K562 (cell line): ENCODE measurements around the gene CRTC3. TPM values are rescaled to one million over a fixed set of nuclear protein-coding genes. Genes with fewer than 3 reads are reported as not detected.

Experiments
- ARNT ChIP-seq, 2 experiments: fragments of 450-650 bp; IDR thresholded peaks; 2 replicates each; pipeline ENCODE4 v1.6.1; 2016; ENCODE audit warnings: mild to moderate bottlenecking in 1 of 2
- CBX3 ChIP-seq, 2 experiments: IDR thresholded peaks; 1 replicate in 1 of 2; 2 replicates in 1 of 2; pipeline ENCODE4 v1.6.1; 2012; ENCODE audit warnings: inconsistent platforms in 2 of 2, low read length in 2 of 2, borderline replicate concordance in 1 of 2, control low read depth in 1 of 2
- PYGO2 ChIP-seq: fragments of 450-650 bp; IDR thresholded peaks from 2 replicates; pipeline ENCODE4 v1.6.1; 2016; ENCODE audit warnings: mild to moderate bottlenecking, missing genetic modification characterization, moderate library complexity, missing compliant biosample characterization
- TBL1XR1 ChIP-seq, 2 experiments: IDR thresholded peaks; 2 replicates each; pipeline ENCODE4 v1.6.1; 2012; ENCODE audit warnings: improper control_type of control experiment in 2 of 2, low read length in 2 of 2, mild to moderate bottlenecking in 1 of 2
- XRCC4 ChIP-seq: IDR thresholded peaks from one replicate; pipeline ENCODE4 v1.6.1; 2011; ENCODE audit not compliant: insufficient read depth, insufficient read length; ENCODE audit errors: extremely low read depth
- ZNF274 ChIP-seq: IDR thresholded peaks from 2 replicates; pipeline ENCODE4 v1.6.1; 2011; ENCODE audit warnings: low read depth, mild to moderate bottlenecking, low read length, moderate library complexity, borderline replicate concordance
- ZNF77 ChIP-seq: fragments of 250-450 bp; sonication (Bioruptor Pico); IDR thresholded peaks from 2 replicates; pipeline ENCODE4 v1.5.0; 2020
- polyA plus RNA-seq, 8 experiments: library from polyadenylated mRNA; depleted of rRNA in 4 of 8; stranded (reverse) in 5 of 8; unstranded in 3 of 8; fragments of >200 nt; fragmentation: Nextera tagmentation in 2 of 8; fragmentation: Illumina TruSeq in 1 of 8; extraction: Ambion mirVana in 2 of 8; extraction: Trizol in 1 of 8; gene quantifications; 2 replicates each; pipeline versions ENCODE4 v1.2.1 to v1.2.3, GENCODE V29; 2011 to 2014; ENCODE audit warnings: inconsistent platforms in 1 of 8, missing spikeins in 1 of 8
- total RNA-seq, 7 experiments: library from RNA; depleted of rRNA in 6 of 7; stranded (reverse); fragments of >200 nt in 6 of 7; fragmentation: Illumina TruSeq in 2 of 7; extraction: Trizol in 2 of 7; gene quantifications; 2 replicates each; pipeline versions ENCODE4 v1.2.1 to v1.2.3, GENCODE V29; 2011 to 2021; ENCODE audit warnings: low replicate concordance in 1 of 7
- TF ChIP-seq, protein P1 (sequence below), 2 experiments: fragments of 450-650 bp; formaldehyde crosslinking in 1 of 2; IDR thresholded peaks; 2 replicates each; pipeline versions ENCODE4 v1.4.0 to v1.6.1; 2014 to 2020; ENCODE audit warnings: mild to moderate bottlenecking in 2 of 2, borderline replicate concordance in 1 of 2, low read depth in 1 of 2
- TF ChIP-seq, protein P2 (sequence below), 3 experiments: fragments of 200-800 bp in 1 of 3; fragments of 250-450 bp in 1 of 3; fragments of 450-650 bp in 1 of 3; sonication (Bioruptor Pico) in 1 of 3; sonication (Bioruptor generic) in 1 of 3; formaldehyde crosslinking in 1 of 3; IDR thresholded peaks; 2 replicates each; pipeline versions ENCODE4 v1.6.1 to v1.8.0; 2016 to 2022; ENCODE audit warnings: mild to moderate bottlenecking in 2 of 3, missing genetic modification characterization in 2 of 3, missing compliant biosample characterization in 1 of 3, moderate library complexity in 1 of 3

CRTC3 gene
- total and polyA plus RNA-seq, 9 of the 15 experiments (the other 6 are each of a cell fraction or from before 2014, with no cell fraction given): 1.2 to 19.0 (median 11.6) TPM

DNA sequence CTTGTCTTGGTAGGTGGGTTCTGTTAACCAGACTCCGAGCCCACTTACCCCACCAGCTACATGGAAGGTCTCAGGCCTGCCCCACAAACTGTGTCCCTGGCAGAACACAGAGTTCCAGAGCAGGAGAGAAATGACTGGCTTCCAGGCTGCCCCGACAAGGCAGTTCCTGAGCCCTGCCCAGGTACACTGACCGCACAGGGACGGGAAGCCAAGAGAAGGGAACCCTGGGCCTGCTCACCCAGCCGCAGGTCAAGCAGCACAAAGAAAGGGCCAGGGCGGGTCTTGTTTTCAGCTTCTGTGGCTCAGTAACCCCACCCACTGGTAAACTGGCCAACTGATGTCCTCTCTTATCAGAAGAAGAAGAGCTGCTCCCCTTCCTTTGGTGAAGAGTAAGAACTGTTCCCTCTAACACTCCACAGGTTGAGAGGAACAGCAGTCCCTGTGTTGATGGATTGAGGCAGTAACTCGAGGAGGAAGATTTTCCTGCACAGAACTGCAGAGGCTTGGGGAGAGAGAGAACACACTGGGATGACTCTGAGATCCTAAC lies 68.4 kb downstream of the CRTC3 start (continued):
- TF ChIP-seq CBX3 (IDR thresholded peaks at IDR 0.05; ENCODE audit: borderline replicate concordance in 1 of 2, low read length in 2 of 2) (0 out of 3 replicates have a peak, but pooled peaks of 1 of the 2 experiments have one; percentile 21), ARNT (IDR thresholded peaks at IDR 0.05) (no peak), XRCC4 (no peak), PYGO2 (tag) (no peak), TBL1XR1 (IDR thresholded peaks at IDR 0.05; ENCODE audit: low read length in 2 of 2) (peak in 1 of 2 experiments; percentile 35; a peak in 1 of 4 replicates), ZNF77 (CRISPR knock-in tag) (no peak), ZNF274 (no peak)
- TF ChIP-seq, protein P1, sequence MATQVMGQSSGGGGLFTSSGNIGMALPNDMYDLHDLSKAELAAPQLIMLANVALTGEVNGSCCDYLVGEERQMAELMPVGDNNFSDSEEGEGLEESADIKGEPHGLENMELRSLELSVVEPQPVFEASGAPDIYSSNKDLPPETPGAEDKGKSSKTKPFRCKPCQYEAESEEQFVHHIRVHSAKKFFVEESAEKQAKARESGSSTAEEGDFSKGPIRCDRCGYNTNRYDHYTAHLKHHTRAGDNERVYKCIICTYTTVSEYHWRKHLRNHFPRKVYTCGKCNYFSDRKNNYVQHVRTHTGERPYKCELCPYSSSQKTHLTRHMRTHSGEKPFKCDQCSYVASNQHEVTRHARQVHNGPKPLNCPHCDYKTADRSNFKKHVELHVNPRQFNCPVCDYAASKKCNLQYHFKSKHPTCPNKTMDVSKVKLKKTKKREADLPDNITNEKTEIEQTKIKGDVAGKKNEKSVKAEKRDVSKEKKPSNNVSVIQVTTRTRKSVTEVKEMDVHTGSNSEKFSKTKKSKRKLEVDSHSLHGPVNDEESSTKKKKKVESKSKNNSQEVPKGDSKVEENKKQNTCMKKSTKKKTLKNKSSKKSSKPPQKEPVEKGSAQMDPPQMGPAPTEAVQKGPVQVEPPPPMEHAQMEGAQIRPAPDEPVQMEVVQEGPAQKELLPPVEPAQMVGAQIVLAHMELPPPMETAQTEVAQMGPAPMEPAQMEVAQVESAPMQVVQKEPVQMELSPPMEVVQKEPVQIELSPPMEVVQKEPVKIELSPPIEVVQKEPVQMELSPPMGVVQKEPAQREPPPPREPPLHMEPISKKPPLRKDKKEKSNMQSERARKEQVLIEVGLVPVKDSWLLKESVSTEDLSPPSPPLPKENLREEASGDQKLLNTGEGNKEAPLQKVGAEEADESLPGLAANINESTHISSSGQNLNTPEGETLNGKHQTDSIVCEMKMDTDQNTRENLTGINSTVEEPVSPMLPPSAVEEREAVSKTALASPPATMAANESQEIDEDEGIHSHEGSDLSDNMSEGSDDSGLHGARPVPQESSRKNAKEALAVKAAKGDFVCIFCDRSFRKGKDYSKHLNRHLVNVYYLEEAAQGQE (IDR thresholded peaks at IDR 0.05; ENCODE audit: borderline replicate concordance): peak; percentile 64; the same call in 1 of the 2 replicates
- TF ChIP-seq, protein P1 (CRISPR knock-in tag; IDR thresholded peaks at IDR 0.05; ENCODE audit: low read depth): no peak
- TF ChIP-seq, protein P2, sequence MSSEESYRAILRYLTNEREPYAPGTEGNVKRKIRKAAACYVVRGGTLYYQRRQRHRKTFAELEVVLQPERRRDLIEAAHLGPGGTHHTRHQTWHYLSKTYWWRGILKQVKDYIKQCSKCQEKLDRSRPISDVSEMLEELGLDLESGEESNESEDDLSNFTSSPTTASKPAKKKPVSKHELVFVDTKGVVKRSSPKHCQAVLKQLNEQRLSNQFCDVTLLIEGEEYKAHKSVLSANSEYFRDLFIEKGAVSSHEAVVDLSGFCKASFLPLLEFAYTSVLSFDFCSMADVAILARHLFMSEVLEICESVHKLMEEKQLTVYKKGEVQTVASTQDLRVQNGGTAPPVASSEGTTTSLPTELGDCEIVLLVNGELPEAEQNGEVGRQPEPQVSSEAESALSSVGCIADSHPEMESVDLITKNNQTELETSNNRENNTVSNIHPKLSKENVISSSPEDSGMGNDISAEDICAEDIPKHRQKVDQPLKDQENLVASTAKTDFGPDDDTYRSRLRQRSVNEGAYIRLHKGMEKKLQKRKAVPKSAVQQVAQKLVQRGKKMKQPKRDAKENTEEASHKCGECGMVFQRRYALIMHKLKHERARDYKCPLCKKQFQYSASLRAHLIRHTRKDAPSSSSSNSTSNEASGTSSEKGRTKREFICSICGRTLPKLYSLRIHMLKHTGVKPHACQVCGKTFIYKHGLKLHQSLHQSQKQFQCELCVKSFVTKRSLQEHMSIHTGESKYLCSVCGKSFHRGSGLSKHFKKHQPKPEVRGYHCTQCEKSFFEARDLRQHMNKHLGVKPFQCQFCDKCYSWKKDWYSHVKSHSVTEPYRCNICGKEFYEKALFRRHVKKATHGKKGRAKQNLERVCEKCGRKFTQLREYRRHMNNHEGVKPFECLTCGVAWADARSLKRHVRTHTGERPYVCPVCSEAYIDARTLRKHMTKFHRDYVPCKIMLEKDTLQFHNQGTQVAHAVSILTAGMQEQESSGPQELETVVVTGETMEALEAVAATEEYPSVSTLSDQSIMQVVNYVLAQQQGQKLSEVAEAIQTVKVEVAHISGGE (CRISPR knock-in tag; IDR thresholded peaks at IDR 0.05): 0 out of 6 replicates have a peak, but pooled peaks of 1 of the 3 experiments have one; percentile 29
